ENCODE measurements around the gene ZDHHC5.
"Not testable (repeated sequence)": the region's sequence is repeated elsewhere in the genome, so short reads cannot be mapped to it uniquely, and the experiment has no call there.

The ZDHHC5 gene

DNA sequence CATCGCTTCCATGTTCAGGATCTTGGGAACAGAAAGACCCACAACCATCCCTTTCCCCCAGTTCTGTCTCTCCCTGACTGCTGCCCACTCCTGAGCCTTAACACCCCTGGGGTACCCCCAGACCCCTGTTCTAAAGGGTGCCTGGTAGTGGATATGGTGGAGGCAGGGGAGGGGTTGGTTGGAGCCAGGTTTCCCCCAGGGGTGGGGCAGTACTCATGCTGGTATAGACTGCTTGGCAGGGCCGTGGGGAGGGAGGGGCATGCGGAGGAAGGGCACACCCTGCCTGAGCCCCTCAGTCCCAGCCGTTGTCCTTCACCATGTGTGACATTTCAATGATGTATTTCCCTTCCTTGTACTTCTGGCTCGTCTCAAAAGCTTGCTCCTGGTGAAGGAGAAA lies 22.2 kb upstream of the ZDHHC5 start:
- no peak for DNase-seq

DNA sequence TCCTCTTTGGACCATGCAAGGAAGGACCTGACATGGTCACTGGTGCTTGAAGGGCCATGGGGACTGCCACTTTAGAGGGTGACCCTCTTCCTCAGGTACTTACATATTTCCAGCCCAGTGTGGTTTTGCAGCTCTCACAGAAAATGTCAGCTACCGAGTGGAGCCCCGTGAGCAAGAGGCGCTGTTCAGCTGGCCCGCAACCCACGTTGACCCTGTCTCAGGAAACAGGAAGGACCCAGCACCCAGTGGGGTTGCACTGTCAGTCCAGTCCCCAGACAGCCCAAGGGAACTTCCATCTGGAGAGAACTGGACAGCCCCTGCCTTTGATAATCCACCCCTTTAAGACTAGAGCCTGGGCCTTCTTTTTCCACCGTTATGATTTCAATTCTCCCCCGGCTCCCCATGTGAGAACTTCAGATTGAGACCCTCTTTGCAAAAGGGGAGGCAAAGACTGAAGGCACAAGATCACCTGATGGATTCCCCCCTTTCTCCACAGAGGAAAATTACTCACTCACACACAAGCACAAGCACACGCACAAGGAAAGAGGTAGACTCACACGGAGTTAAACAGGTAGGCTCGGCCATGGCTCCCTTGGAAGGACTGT lies 21.6 kb upstream of the ZDHHC5 start:
- DNase-seq: no peak

DNA sequence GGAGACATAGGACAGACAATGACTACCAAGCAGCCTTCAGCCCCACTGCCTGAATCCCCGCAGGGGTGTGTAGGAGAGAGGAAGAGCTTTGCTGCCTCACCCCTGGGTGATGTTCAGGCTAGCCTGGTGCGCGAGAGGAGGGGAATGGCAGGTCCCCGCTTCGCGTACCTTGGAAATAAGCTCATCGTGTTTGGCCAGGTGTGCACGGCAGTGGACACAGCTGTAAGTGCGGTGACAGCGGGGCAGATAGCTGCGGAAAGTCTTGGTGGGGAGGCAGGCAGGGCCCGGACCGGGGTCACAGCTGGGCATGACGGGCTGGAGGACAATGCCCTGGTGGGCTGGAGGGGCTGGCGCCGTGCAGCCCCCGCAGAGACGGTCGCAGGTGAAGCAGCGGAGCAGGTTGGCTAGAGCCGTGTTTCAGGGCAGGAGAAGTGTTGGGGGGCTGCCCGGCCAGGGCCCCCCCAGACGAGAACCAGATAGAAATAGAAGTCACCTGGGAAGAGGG lies 21.1 kb upstream of the ZDHHC5 start:
- DNase-seq: no peak

DNA sequence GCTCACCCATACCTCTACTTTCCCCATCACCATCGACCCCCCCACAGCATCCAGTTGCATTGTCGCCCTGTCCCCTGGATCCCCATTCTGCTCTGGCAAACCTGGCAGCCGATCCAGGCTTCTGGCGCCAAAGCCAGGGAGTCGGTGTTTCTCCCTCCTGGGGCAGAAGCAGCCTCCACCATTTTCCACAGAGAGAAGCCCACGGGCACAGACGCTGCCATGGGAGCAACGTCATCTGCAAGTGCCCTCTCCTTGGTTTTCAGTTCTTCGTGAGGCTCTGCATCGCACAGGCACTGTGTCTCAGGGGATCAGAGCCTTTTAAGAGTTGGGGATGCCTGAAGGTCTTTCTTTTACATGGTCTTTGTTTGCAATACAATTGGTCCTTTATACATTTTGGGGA lies 20.5 kb upstream of the ZDHHC5 start:
- DNase-seq: no peak

DNA sequence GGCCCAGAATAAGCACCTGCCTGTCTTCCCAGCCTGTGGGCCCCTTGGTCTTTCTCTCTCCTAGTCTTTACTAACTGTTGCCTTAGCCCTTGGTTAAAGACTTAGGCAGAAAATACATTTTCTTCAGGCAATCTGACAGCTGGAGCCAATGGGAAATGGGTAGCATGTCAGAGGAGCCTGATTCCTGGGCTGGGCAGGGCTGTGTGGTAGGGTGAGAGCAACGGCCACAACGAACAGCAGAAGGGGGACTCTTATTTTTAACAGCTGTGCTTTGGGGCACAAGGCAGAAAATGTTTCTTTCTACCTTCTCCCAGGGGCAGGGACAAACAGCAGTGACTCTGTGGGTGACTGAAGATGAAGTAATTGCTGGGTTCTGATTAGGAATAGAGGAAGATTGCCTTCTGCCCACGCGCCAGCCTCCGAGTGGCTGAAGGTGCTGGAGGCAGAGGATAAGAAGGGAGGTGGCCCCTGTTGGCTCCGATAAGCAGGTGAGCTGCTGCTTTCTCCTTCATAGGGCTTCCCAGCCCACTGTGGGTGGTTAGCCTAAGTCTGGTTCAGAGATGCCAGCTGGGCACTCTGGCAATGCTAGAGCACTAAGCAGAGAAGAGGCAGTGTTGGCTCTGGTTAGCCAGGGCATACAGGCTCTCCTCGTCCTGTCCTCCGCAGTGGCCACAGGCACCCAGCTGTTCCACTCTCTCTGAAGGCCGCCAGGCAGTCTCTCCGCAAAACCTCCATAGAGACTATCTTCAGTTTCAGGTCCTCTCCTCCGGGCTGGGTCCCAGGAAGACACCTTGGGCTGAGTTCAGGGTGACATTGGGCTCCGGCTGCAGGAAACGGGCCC lies 19.7 kb upstream of the ZDHHC5 start:
- DNase-seq: no peak

DNA sequence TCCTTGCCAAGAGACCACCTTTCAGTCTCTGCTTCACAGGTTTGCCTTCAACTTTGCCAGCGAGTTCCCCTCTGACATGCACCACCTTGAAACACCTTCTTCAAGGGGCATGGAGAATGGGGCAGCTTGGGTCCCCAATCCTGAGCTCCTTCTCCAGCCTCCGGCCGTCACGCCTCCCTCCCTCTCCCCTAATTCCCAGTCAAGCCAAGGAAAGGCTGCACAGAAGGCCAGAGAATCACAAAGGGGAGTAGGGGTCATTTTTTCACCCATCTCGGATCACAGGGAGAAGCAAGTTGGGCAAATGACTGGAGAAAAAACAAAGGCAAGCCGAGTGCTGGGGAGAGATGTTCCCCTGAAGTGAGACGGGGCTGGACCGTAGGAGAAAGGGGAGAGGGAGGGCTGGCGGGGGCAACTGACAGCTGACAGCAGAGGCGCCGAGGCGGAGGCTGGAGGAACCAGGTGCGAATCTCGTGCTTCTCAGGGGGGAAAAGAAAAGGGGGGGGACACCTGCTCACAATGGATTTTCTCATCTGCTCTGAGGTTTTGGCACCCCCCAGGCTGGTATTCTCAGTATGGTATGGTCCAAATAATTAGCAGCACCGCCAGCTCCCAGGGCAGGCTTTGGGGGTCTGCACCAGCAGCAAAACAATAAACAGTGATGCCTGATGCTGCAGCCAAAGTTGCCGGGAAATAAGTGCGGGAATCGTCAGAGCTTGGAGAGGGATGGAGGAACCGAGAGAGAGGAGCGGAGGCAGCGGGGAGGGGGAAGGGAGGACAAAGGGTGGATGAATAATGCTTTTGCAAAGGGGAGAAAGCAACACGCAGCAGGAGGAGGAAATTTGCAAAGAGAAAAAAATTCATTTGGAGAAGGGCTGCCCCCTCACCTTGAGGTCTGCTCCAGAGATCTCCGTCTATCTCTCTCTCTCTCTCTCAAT lies 18.8 kb upstream of the ZDHHC5 start:
- DNase-seq: peak; percentile 45

DNA sequence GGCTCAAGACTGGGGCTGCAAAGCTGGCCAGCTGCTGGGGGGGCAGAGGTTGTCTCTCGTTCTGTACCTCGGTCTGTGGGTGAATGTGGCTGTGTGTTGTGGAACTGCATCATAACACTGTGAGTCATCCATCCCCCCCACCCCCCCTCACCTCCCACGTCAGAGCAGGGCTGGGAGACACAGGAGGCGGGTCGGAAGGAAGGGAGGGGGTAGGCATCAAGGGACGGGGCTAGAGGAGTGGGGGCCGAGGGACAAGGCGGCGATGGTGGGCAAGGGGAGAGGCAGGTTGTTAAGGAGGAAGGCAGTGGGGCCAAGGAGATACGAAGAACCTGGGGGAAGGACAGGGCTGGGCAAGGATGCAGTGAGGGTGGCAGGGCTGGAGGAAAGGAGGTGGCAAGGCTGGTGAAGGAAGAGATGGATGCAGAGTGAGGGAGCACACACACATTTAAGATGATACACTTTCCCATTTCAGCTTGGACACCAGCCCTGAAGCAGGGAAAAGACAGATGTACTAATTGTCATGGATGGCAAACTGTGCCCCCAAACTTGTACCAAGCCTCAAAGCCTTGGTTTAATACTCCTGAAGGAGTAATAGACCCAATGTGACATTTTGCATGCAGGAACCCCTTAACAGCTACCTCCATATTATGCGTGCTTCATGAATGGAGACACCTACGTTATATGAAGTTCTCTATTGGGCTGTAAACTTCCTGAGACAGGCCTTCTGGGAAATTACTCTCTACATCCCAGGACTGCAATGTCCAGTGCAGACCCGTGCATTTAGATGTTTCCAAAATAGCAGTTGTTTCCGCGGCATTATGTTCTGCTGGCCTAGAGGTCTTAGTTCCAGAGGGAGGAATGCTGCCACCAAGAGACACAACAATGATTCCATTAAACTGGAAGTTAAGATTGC lies 17.8 kb upstream of the ZDHHC5 start, which contains the start of gene YPEL4:
YPEL4 (minus strand) TSS at position 87 of the 913 bp plus-strand sequence. CDS start 2,805 bp downstream, outside the sequence.
- peak; percentile 86 for DNase-seq

DNA sequence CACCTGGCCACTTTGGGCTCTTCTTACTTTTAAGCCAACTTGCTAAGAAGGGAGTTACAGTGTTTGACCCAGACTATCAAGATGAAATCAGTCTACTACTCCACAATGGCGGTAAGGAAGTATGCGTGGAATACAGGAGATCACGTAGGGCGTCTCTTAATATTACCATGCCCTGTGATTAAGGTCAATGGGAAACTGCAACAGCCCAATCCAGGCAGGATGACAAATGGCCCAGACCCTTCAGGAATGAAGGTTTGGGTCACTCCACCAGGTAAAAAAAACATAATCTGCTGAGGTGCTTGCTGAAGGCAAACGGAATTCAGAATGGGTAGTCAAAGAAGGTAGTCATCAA lies 17.2 kb upstream of the ZDHHC5 start:
- DNase-seq: no peak

DNA sequence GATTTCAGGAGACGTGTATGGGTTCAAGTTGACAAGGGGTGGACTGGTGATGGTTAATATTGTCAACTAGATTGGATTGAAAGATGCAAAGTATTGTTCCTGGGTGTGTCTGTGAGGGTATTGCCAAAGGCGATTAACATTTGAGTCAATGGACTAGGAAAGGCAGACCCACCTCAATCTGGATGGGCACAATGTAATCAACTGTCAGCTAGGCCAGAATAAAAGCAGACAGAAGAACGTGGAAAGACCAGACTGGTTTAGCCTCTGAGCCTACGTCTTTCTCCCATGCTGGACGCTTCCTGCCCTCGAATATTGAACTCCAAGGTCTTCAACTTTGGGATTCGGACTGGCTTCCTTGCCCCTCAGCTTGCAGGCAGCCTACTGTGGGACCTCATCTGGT lies 16.5 kb upstream of the ZDHHC5 start:
- no peak for DNase-seq

DNA sequence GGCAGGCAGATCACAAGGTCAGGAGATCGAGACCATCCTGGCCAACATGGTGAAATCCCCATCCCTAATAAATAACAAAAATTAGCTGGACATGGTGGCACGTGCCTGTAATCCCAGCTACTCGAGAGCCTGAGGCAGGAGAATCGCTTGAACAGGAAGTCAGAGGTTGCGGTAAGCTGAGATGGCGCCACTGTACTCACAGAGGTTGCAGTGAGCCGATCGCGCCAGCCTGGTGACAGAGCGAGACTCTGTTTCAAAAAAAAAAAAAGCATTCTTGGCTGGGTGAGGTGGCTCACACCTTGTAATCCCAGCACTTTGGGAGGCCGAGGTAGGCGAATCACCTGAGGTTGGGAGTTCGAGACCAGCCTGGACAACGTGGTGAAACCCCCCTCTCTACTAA lies 15.7 kb upstream of the ZDHHC5 start:
- not testable (repeated sequence) for DNase-seq

DNA sequence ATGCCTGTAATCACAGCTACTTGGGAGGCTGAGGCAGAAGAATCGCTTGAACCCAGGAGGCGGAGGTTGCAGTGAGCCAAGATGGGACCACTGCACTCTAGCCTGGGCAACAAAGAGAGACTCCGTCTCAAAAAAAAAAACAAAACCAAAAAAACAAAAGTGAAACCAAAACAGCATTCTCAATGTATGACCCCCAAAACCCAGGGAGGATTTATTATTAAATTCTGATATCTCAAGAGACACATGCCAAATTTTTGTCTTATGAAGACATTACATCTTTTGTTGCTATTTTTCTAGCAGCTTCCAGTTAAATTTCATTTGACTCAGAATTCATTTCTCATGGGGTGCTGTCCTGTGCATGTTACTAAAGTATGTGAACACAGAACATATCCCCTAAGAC lies 15.3 kb upstream of the ZDHHC5 start:
- no peak for DNase-seq

DNA sequence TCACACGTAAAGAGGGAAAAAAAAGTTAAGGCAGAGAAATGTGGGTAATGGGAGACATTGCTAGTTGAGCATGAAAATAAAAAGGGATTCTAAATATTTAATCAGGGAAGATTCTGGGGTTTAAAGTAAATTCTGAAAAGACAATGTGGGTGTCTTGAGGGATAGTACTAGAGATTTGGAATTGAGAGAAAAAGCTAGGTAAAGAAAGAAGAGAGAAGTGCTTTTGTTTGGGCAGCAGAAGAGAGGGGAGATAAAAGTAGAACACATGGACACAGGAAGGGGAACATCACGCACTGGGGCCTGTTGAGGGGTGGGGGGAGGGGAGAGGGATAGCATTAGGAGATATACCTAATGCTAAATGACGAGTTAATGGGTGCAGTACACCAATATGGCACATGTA lies 14.8 kb upstream of the ZDHHC5 start:
- no peak for DNase-seq

DNA sequence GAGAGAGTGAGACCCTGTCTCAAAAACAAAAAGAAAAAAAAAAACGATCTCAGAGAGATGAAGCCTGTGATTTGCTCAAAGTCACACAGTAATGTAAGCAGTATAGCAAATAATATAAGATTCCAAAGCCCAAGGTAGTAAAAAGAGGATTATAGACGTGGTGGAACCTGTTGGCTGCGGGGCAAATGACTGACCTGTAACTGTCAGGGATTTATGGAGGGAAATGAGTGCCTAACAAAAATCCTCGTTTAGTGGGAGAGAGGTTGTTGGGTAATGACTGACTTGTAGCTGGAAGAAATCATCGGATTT lies 11.1 kb upstream of the ZDHHC5 start:
- no peak for DNase-seq

DNA sequence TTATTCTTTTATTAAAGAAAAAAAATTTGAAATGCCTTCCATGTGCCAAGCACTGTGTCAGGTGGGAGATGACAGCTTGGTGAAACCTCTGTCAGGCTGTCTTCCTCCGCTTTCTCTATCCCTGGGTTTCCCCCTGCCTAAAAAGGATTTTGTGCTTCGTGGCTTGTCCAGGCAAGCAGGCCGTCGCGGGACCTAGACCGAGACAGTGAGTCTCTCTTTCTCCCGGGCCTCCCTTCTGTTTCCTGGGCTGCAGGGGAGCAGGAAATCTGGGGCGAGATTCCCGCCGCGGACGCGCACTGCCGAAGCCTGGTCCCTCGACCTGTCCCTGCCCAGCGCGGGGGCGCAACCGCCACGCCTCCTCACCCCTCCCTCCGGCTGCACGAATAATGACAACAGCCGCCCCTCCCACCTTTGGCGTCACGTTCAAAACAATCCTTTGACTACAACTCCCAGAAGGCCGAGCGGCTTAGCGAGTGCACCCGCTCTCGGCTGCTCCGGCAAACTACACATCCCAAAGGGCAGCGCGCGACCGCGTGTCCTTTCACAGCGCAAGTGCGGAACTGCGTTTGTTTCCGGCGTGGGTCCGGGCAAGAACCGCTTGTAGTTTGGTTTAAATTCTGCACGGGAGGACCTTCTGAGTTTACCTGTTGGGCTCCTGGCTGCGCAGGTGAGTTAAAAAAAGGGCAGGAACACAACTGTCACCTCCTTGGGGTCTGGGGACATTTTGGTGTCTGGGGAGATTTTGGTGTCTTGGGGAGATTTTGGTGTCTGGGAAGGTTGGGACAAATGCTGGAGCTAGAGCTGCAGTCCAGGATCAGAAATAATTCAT lies 10.5 kb upstream of the ZDHHC5 start, which contains the start of gene CLP1:
CLP1 (plus strand) TSS at position 569 of the 829 bp plus-strand sequence. CDS start 1,715 bp downstream, outside the sequence.
- DNase-seq: peak; percentile 99

DNA sequence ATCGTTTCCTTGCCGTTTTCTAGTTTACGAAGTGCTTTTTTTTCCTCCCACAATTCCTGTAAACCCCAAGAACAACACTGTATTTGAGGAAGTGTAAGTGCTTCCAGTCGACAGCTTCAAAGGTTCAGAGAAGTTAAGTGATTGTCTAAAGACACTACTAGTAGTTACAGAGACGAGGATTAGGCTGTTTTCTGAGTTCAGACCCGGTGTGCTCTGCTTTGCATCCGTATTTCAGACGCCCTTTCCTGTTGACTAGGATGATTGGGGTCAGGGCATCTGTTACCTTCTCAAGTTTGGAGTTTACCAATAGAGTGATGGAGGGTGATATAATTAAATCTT lies 9.9 kb upstream of the ZDHHC5 start:
- DNase-seq: no peak

DNA sequence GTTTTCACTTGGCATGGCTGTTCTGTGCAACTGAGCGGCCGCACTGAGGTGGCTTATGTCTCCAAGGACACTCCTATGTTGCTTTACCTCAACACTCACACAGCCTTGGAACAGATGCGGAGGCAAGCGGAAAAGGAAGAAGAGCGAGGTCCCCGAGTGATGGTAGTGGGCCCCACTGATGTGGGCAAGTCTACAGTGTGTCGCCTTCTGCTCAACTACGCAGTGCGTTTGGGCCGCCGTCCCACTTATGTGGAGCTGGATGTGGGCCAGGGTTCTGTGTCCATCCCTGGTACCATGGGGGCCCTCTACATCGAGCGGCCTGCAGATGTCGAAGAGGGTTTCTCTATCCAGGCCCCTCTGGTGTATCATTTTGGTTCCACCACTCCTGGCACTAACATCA lies 8.2 kb upstream of the ZDHHC5 start:
- no peak for DNase-seq

DNA sequence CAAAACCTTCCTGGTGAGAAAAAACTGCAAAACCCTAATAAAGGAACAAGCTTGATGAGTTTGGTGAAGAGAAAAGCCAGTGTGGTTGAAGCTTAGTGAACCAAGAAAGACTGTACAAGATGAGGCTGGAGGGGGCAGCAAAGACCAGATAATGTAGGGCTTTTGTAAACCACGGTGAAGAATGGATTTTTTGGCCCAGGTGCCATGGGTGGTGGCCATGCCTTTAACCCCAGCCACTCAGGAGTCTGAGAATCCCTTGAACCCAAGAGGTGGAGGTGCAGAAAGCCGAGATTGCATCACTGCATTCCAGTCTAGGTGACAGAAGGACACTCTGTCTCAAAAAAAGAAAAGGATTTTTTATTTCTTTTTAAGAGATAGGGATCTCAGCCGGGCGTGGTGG lies 5.0 kb upstream of the ZDHHC5 start:
- DNase-seq: no peak

DNA sequence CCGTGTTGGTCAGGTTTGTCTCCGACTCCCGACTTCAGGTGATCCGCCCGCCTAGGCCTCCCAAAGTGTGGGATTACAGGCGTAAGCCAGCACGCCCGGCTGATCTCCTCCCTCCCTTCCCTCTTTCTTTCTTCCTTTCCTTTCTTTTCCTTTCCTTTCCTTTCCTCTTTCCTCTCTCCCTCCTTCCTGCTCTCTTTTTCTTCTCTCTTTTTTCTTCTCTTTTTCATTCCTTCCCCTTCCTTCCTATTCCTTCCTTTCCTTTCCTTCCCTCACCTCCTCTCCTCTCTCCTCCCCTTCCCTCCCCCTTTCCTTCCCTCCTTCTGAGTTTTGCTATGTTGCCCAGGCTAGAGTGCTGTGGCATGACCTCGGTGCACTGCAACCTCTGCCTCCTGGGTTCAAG lies 3.9 kb upstream of the ZDHHC5 start:
- DNase-seq: no peak

DNA sequence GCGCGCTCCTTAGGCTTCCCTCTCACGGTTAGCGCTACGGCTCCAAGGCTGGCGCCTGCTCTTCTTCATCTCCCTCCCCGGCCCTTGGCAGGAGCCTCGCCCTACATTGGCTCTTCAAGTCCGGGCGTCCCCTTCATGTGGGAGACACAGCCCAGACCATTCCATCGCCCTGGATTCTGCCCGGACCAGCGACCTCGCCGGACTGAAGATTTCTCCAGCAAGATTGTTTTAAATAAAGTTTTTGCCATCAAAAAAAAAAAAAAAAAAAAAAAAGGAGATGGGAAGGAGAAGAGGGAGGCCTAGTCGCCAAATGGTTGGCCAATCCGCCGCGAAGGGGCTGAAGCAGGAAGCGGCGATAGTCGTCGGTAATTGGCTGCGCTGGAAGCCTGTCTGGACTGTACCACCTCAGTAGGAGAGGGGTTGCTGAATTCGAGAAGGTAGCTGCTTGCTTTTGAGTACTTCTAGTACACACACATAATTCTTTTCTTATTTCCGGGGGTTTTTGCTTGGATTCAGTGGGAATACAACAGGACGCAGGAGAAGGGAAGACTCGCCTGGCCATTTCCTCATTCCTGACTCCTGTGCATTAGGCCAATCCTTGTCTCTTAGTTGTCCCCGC lies 688 bp upstream of the ZDHHC5 start:
- DNase-seq: peak; percentile 99

DNA sequence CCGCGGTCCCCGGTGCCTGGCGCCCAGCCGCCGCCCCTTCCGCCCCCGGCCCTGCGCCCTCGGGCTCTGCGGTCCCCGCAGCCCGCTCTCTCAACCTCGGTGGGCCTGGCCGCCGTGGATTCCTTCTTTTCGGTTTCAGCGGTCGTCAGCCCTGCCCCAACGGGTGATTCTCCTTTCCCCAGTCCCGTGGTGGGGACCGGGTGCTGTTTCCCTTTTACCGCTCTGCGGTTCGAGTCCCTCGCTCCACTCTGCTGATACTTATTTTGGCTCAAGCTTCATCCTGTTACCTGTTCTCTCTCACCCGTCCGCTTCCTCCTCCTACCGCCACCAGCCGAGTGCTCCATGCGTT lies 494 bp downstream of the ZDHHC5 start:
- no peak for DNase-seq

DNA sequence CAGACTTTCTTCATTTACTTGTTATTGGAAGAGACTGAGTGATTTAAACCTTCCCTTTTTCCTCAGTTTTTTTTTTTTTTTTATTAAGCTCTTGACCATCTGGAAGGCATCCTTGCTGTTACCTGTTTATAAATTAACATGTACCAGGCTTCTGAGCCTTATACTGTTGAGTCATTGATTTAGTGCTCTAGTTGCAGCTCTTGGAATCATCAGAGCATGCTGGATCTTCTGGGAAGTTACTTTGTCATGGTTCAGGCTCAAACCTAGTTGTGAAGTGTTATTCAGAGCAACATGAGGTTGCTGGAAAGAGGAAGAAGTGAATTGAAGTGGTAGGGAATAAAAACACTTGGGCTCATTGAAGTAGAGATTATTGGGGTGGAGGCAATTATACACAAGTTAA lies 6.3 kb downstream of the ZDHHC5 start:
- no peak for DNase-seq
